HepG2 (cell line): ENCODE data around the gene RIPOR3. TPM values are rescaled to one million over a fixed set of nuclear protein-coding genes. Genes with fewer than 3 reads are reported as not detected.

Source experiments
- CBFB ChIP-seq: sonication (generic); formaldehyde crosslinking; IDR thresholded peaks from 2 replicates; pipeline ENCODE4 v1.4.0; 2020; ENCODE audit warnings: missing genetic modification reagents
- DNMT3B ChIP-seq: conservative IDR thresholded peaks from 2 replicates; pipeline ENCODE4 v1.6.1; 2016; ENCODE audit warnings: missing biosample characterization, control low read depth
- FIP1L1 ChIP-seq: fragments of 200-400 bp; formaldehyde crosslinking; IDR thresholded peaks from 2 replicates; pipeline ENCODE4 v1.6.1; 2018; ENCODE audit warnings: low read depth, mild to moderate bottlenecking, low read length, moderate library complexity, borderline replicate concordance; ENCODE audit not compliant: insufficient read depth
- FOXP1 ChIP-seq, 2 experiments: fragments of 450-650 bp in 1 of 2; IDR thresholded peaks; 2 replicates each; pipeline ENCODE4 v1.6.1; 2017 to 2018; ENCODE audit warnings: antibody characterized with exemption in 1 of 2
- GMEB1 ChIP-seq: sonication (generic); formaldehyde crosslinking; IDR thresholded peaks from 2 replicates; pipeline ENCODE4 v1.5.1; 2020; ENCODE audit warnings: missing genetic modification reagents, mild to moderate bottlenecking, borderline replicate concordance
- GRHL1 ChIP-seq: sonication (generic); formaldehyde crosslinking; conservative IDR thresholded peaks from 2 replicates; pipeline ENCODE4 v1.8.0; 2022; ENCODE audit warnings: missing genetic modification reagents
- GTF2F1 ChIP-seq: fragments of 150-350 bp; IDR thresholded peaks from 2 replicates; pipeline ENCODE4 v1.6.1; 2014; ENCODE audit warnings: low read length
- JDP2 ChIP-seq: sonication (generic); formaldehyde crosslinking; IDR thresholded peaks from 2 replicates; pipeline ENCODE4 v1.8.1; 2022; ENCODE audit warnings: missing genetic modification reagents, borderline replicate concordance
- KDM2A ChIP-seq: sonication (generic); formaldehyde crosslinking; IDR thresholded peaks from 2 replicates; pipeline ENCODE4 v1.4.0; 2020; ENCODE audit warnings: low read depth, missing genetic modification reagents, borderline replicate concordance
- KLF9 ChIP-seq: IDR thresholded peaks from 2 replicates; pipeline ENCODE4 v1.6.1; 2016; ENCODE audit warnings: low read depth
- POGZ ChIP-seq: sonication (generic); formaldehyde crosslinking; IDR thresholded peaks from 2 replicates; pipeline ENCODE4 v1.4.0; 2020; ENCODE audit warnings: mild to moderate bottlenecking, missing genetic modification reagents
- RAD21 ChIP-seq: fragments of 450-650 bp; formaldehyde crosslinking; IDR thresholded peaks from 2 replicates; pipeline ENCODE4 v1.5.0; 2020; ENCODE audit warnings: mild to moderate bottlenecking
- SALL1 ChIP-seq: sonication (generic); formaldehyde crosslinking; IDR thresholded peaks from 2 replicates; pipeline ENCODE4 v1.8.0; 2022; ENCODE audit warnings: mild to moderate bottlenecking, missing genetic modification reagents
- TBX3 ChIP-seq: fragments of 450-650 bp; IDR thresholded peaks from 2 replicates; pipeline ENCODE4 v1.6.1; 2017; ENCODE audit warnings: antibody characterized with exemption, mild to moderate bottlenecking, inconsistent platforms, borderline replicate concordance
- ZBTB46 ChIP-seq: sonication (generic); formaldehyde crosslinking; IDR thresholded peaks from 2 replicates; pipeline ENCODE4 v1.4.0; 2020; ENCODE audit warnings: mild to moderate bottlenecking, missing genetic modification reagents, borderline replicate concordance
- ZIK1 ChIP-seq: sonication (generic); formaldehyde crosslinking; IDR thresholded peaks from 2 replicates; pipeline ENCODE4 v1.5.0; 2020; ENCODE audit warnings: mild to moderate bottlenecking, low read depth, missing genetic modification reagents, borderline replicate concordance
- ZKSCAN8 ChIP-seq: IDR thresholded peaks from 2 replicates; pipeline ENCODE4 v1.6.1; 2016; ENCODE audit warnings: borderline replicate concordance, missing genetic modification reagents, missing compliant biosample characterization
- ZNF350 ChIP-seq: sonication (generic); formaldehyde crosslinking; IDR thresholded peaks from 2 replicates; pipeline ENCODE4 v1.4.0; 2020; ENCODE audit warnings: mild to moderate bottlenecking, low read depth, missing genetic modification reagents, borderline replicate concordance
- ZNF501 ChIP-seq: sonication (generic); formaldehyde crosslinking; IDR thresholded peaks from 2 replicates; pipeline ENCODE4 v1.5.1; 2020; ENCODE audit warnings: mild to moderate bottlenecking, moderate library complexity, missing genetic modification reagents
- ZNF550 ChIP-seq: sonication (generic); formaldehyde crosslinking; IDR thresholded peaks from 2 replicates; pipeline ENCODE4 v1.4.0; 2020; ENCODE audit warnings: mild to moderate bottlenecking, missing genetic modification reagents, borderline replicate concordance
- ZNF775 ChIP-seq: sonication (generic); formaldehyde crosslinking; IDR thresholded peaks from 2 replicates; pipeline ENCODE4 v1.4.0; 2020; ENCODE audit warnings: missing genetic modification reagents, mild to moderate bottlenecking, moderate library complexity, borderline replicate concordance
- ZSCAN25 ChIP-seq: sonication (generic); formaldehyde crosslinking; IDR thresholded peaks from 2 replicates; pipeline ENCODE4 v1.8.0; 2022; ENCODE audit warnings: mild to moderate bottlenecking, missing genetic modification reagents
- ZSCAN31 ChIP-seq: sonication (generic); formaldehyde crosslinking; IDR thresholded peaks from 2 replicates; pipeline ENCODE4 v1.5.0; 2020; ENCODE audit warnings: low read depth, mild to moderate bottlenecking, missing genetic modification reagents
- polyA plus RNA-seq, 8 experiments: library from polyadenylated mRNA; depleted of rRNA in 3 of 8; stranded (reverse) in 7 of 8; unstranded in 1 of 8; fragments of >200 nt; fragmentation: Illumina TruSeq in 4 of 8; extraction: Trizol in 4 of 8; gene quantifications; 2 replicates each; pipeline versions ENCODE4 v1.2.1 to v1.2.3, GENCODE V29; 2011 to 2016; ENCODE audit warnings: low read depth in 4 of 8, missing spikeins in 1 of 8, mixed read lengths in 1 of 8; ENCODE audit not compliant: insufficient read depth in 1 of 8
- total RNA-seq, 5 experiments: library from RNA; depleted of rRNA; stranded (reverse); fragments of >200 nt; fragmentation: Illumina TruSeq; extraction: Trizol; gene quantifications; 2 replicates each; pipeline ENCODE4 v1.2.3, GENCODE V29; 2016; ENCODE audit warnings: low read depth in 1 of 5

The RIPOR3 gene
- total and polyA plus RNA-seq, 2 of the 13 experiments (the other 11 are each of a cell fraction or from before 2014, with no cell fraction given) = 0.18 TPM; not detected in 1

GRCh38 chr20:50588034-50588736 is 103.2 kb downstream of the RIPOR3 start (continued):
- TF ChIP-seq ZBTB46 (CRISPR knock-in tag) = no peak
- TF ChIP-seq ZNF775 = no peak
- peak; percentile 85 for TF ChIP-seq KDM2A (CRISPR knock-in tag)
- no peak for TF ChIP-seq TBX3
- TF ChIP-seq ZNF501 (CRISPR knock-in tag) = peak; percentile 68; the same call in 1 of the 2 replicates
- peak; percentile 15; the same call in 1 of the 2 replicates for TF ChIP-seq GMEB1 (CRISPR knock-in tag)
- TF ChIP-seq RAD21 = peak; percentile 80
- TF ChIP-seq FIP1L1 = no peak
- TF ChIP-seq ZIK1 (CRISPR knock-in tag) = no peak
- 0 out of 2 replicates have a peak, but pooled peaks have one; percentile 21 for TF ChIP-seq POGZ
- 0 out of 2 replicates have a peak, but pooled peaks have one; percentile 62 for TF ChIP-seq DNMT3B (CRISPR knock-in tag)
- peak; percentile 70; the same call in 1 of the 2 replicates for TF ChIP-seq CBFB
- TF ChIP-seq ZKSCAN8 (CRISPR knock-in tag) = no peak
- TF ChIP-seq ZNF550 (CRISPR knock-in tag) = 0 out of 2 replicates have a peak, but pooled peaks have one; percentile 20
- peak; percentile 48; the same call in 1 of the 2 replicates for TF ChIP-seq ZNF350 (CRISPR knock-in tag)
- no peak for TF ChIP-seq KLF9
- TF ChIP-seq ZSCAN25 (CRISPR knock-in tag) = peak; percentile 22; the same call in 1 of the 2 replicates
- no peak for TF ChIP-seq GTF2F1
- no peak for TF ChIP-seq JDP2 (CRISPR knock-in tag)
- TF ChIP-seq SALL1 = peak; percentile 83
- TF ChIP-seq FOXP1 (IDR thresholded peaks at IDR 0.05) = no peak
- no peak for TF ChIP-seq FOXP1 (CRISPR knock-in tag; IDR thresholded peaks at IDR 0.05)
- no peak for TF ChIP-seq ZSCAN31 (CRISPR knock-in tag)
- TF ChIP-seq GRHL1 (CRISPR knock-in tag) = no peak
